ENCODE data around the gene DCUN1D2.

Gene DCUN1D2

DNA sequence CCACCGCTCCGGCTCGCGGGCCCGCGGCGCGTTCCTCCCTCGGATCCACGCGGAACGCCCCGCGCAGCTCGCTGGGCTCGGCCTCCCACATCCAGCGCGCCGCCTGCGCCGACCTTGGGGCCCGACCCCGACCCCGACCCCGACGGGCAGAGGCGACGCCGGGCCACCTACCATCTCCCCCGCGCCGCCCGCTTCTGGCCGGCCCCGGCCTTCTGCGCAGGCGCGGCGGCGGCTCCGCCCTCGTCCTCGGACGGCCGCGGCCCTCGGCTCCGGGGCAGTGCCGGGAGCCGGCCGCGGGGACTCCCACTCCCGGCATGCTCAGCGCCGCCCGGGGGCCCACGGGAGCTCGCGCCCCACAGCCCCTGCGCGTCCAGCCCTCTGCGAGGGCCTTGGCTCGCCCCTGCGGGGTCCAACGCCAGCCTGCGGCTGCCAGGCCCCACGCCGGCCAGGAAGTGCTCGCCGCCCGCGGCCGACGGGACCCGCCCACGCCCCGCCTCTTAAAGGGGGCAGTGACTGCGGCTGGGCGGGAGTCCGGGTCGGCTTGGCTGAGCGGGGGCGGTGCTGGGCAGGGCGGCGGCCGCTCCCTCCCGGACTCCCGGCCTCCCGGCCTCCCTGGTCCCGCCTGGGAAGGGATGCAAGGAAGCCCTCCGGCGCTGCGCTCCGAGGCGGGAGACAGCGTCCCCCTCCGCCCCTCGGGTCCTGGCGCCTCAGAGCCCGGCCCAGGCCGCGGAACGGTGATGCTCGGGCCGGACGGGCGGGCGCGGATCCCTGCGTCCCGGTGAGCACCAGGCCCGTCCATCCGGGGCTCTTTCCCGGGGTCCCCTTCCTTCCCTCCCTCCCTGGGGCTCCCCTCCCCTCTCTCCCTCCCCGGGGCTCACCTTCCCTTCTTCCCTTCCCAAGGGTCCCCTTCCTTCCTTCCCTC is at the start of gene DCUN1D2:
DCUN1D2 (minus strand) TSS at position 216 of the 922 bp plus-strand sequence; CDS start at position 174, 42 bp downstream.
- in situ Hi-C loops (cut with HindIII; ENCODE audit: low pct_ligation_motif_present, low pct_unique_long_range_greater_than_20kb, low sequenced_read_pairs): no loop called here
- peak; percentile 92 for DNase-seq

DNA sequence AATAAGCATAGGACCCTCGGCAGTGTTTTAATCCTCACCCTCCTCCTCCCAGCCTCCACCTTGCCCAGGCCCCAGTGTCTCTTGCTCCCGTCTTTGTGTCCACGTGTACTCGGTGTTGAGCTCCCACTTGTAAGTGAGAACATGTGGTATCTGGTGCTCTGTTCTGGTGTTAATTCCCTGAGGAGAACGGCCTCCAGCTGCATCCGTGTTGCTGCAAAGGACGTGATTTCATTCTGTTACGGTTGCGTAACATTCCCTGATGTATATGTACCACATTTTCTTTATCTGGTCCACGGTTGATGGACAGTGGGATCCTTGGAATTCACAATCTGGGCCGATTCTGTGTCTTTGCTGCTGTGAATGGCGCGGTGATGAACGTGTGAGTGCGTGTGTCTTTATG is 49.3 kb upstream of the DCUN1D2 start:
- no peak for DNase-seq
- in situ Hi-C loops (cut with HindIII; ENCODE audit: low pct_ligation_motif_present, low pct_unique_long_range_greater_than_20kb, low sequenced_read_pairs): no loop called here

DNA sequence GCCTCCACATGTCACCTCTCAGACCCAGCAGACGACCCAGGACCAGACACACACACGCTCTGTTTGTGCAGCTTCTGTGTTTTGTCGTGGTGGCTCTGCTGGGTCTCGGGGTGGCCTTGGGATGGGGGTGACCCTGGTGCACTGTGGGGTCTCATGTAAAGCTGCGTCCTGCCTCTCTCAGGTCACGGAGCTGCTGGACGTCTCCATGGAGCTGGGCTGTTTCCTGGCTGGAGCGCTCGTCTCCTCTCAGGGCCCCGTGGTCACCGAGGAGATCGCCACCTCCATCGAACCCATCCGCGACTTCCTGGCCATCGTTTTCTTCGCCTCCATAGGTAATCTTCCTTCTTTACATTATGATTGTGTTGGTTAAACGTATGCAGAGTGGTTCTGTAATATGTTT is 48.7 kb upstream of the DCUN1D2 start:
- no peak for DNase-seq
- in situ Hi-C loops (cut with HindIII; ENCODE audit: low pct_ligation_motif_present, low pct_unique_long_range_greater_than_20kb, low sequenced_read_pairs): no loop called here

DNA sequence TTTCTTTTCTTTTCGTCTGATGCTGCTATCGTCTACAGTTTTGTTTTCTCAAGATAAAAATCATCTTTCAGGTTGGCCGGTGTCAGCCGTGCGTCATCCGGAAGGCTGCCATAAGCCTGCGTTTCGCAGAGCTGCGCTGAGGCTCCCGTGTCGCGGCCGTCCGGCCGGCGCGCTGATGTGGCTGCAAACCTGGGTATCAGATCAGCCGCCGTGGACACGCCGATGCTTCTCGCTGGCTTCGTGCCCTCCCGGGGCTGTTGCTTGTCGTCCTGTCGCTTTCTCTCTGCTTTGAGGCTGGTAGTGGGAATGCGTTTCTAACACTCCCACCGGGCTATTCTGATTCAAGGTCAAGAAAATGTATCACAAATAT is 48.2 kb upstream of the DCUN1D2 start:
- in situ Hi-C loops (cut with HindIII; ENCODE audit: low pct_ligation_motif_present, low pct_unique_long_range_greater_than_20kb, low sequenced_read_pairs): no loop called here
- DNase-seq: no peak

DNA sequence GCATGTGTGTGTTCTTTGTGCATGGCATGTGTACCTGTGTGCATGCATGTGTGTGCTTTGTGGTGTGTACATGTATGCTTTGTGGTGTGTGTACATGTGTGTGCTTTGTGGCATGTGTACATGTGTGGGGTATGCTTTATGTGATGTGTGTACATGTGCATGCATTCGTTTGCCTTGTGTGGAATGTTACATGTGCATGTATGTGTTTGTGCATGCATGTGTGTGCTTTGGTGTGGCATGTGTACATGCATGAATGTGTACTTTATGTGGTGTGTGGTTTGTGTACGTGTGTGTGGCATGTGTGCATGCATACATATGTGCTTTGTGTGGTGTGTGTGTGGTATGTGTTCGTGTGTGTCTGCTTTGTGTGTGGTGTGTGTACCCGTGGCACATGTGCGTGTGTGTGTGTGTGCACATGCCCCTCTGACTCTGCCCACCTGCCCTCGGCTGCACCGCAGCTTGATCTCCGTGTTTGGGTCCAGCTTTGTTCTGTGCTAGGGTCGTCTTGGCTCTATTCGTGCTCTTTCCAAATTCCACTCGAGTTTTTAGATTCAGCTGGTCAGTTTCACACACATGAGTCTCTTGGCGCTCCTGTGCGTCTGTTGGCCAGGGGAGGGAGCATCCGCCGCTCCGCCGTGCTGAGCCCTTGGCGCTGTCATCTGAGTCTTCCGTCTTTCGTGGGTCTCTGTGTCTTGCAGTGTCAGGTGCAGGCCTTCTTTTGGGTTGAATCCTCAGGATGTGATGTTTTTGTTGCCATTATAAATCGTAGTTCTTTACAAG is 47.6 kb upstream of the DCUN1D2 start:
- in situ Hi-C loops (cut with HindIII; ENCODE audit: low pct_ligation_motif_present, low pct_unique_long_range_greater_than_20kb, low sequenced_read_pairs): no loop called here
- DNase-seq: no peak

DNA sequence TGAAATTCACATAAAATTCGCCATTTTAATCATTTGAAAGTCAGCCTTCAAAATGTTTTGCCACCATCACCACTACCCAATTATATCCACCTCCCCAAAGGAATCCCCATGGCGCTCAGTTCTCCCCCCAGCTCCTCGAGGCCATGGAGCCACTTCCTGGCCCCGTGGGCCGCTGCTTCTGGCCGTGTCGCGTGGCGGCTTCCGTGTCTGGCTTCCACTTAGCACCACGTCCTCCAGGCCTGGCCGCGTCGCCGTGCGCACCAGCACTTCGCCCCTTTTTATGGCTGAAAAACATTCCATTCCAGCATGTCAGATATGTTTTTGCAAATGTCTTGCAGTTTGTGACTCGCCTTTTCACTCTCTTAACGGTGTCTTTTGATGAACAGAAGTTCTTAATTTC is 46.7 kb upstream of the DCUN1D2 start:
- in situ Hi-C loops (cut with HindIII; ENCODE audit: low pct_ligation_motif_present, low pct_unique_long_range_greater_than_20kb, low sequenced_read_pairs): no loop called here
- no peak for DNase-seq

DNA sequence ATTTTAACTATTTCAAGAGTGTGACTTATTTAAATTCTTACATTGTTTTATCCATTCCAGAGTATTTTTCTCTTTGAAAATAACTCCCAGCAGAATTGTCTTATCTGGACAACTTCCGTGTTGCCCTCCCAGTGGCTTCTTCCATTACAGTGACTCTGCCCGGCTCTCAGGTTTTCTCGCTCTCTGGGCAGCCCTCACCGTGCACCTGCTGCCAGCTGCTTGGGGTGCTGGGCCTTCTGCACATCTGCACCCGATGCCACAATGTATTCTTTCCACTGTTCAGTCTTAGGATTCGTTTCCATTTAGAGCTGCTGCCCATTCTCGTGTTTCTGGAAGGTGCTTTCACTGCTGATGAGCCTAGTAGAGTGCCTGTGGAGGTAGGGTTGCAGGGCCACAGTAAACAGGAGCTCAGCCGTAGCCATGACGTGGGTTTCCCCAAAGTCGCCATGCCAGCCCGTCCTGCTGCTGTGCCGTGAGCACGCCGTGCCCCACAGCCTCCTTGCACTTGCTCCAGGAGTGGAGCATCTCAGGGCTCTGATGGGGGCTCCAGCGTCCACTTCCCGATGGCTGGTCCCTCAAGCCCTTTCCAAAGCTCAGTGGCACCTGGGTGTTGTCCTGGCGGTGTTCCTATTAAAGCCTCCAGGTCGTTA is 46.1 kb upstream of the DCUN1D2 start:
- in situ Hi-C loops (cut with HindIII; ENCODE audit: low pct_ligation_motif_present, low pct_unique_long_range_greater_than_20kb, low sequenced_read_pairs): no loop called here
- DNase-seq: no peak

DNA sequence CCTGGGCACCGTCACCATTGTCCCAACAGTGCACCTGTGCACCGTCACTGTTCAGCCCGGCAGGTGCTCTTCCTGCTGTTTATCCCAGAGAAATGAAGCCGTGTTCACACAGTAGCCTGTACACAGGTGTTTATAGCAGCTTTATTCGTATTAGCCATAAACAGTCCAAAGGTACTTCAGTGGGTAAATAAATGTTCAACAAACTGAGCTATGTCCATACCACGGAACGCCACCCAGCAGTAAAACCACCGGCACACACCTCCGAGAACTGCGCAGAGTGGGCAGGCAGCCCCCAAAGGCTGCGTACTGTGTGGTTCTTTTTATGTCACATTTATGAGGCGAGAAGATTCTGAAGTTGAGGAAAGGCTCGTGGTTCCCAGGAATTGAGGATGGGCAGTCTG is 44.9 kb upstream of the DCUN1D2 start:
- no peak for DNase-seq

DNA sequence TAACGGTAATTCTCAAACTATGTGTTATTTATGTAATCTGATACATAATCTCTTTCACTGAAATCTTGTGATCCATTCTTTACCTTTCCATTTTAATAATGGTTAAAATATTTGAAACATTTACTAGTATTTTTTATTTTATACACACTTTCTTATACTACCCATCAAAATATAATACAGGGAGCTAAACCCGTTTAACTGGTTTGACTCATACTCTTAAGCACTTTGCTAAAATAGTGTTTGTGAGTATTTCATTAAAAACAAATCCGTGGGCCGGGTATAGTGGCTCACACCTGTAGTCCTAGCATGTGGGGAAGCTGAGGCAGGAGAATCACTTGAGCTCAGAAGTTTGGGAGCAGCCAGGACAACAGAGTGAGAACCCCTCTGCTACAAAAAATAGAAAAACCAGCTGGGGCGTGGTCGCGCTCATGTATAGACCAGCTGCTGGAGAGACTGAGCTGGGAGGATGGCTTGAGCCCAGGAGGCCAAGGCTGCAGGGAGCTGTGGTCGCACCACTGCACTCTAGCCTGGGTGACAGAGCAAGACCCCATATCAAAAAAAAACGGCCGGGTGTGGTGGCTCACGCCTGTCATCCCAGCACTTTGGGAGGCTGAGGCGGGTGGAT is 43.8 kb upstream of the DCUN1D2 start:
- in situ Hi-C loops (cut with HindIII; ENCODE audit: low pct_ligation_motif_present, low pct_unique_long_range_greater_than_20kb, low sequenced_read_pairs): no loop called here
- DNase-seq: no peak

More for the DNA sequence above, 44.9 kb upstream of the DCUN1D2 start:
- in situ Hi-C loops (cut with HindIII; ENCODE audit: low pct_ligation_motif_present, low pct_unique_long_range_greater_than_20kb, low sequenced_read_pairs): no loop called here

DNA sequence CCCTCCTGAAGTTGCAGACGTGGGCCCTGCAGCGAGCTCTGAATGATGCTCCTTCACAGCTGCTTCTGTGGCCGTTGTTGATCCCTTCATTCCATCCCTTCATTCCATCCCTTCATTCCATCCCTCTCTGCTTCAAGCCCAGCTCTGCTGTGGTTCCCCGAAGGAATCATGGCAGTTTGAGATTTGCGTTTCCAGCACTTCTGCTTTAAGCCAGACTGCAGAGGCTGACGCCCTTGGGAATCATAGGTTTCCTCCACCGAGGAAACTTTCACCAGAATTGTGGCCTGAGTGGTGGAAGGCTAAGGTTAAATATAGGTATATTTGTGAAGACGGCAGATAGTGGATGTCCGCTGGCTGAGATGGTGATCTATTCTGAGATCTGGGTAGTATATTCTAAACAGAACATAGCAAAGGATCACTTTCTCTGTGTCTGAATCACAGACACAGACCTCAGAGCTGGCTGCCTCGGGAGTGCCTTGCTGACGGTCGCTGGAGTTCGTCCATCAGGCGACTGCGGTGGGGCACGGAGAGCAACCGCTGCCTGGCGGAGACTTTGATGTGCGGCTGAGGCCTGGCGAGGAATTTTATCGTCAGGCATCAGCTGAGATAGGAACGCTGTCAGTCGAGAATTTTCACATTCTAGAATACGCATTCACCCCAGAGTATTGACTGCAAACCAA is 42.8 kb upstream of the DCUN1D2 start:
- no peak for DNase-seq
- in situ Hi-C loops (cut with HindIII; ENCODE audit: low pct_ligation_motif_present, low pct_unique_long_range_greater_than_20kb, low sequenced_read_pairs): no loop called here

DNA sequence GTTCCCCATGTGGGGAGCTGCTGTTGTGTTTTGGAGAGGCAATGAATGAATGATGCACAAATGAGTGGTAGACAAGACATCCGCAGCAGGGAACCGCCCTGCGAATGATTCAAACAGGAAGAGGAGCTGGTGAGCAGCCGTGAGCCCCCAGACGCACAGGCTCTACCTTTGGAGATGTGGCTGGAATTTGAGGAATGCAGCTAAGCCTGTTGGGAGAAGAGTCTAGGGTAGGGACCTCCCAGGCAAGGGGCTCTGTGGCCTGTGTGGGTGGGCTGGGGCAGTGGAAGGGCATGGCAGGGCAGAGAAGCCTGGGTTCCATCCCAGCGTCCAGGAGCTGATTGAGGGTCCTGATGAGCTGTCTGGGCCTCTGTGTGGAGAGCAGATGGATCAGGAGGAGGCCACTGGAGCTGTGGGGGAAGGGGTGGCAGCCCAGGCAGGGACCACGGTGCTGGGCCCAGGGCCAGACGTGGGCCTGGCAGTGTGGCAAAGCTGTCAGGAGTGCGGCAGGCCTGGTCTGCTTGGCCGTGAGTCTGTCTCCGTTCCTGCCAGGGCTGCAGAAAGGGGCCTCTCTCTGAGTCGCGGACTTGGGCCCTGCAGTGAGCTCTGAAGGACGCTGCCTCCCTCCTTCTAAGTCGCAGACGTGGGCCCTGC is 41.8 kb upstream of the DCUN1D2 start:
- in situ Hi-C loops (cut with HindIII; ENCODE audit: low pct_ligation_motif_present, low pct_unique_long_range_greater_than_20kb, low sequenced_read_pairs): no loop called here
- DNase-seq: no peak

DNA sequence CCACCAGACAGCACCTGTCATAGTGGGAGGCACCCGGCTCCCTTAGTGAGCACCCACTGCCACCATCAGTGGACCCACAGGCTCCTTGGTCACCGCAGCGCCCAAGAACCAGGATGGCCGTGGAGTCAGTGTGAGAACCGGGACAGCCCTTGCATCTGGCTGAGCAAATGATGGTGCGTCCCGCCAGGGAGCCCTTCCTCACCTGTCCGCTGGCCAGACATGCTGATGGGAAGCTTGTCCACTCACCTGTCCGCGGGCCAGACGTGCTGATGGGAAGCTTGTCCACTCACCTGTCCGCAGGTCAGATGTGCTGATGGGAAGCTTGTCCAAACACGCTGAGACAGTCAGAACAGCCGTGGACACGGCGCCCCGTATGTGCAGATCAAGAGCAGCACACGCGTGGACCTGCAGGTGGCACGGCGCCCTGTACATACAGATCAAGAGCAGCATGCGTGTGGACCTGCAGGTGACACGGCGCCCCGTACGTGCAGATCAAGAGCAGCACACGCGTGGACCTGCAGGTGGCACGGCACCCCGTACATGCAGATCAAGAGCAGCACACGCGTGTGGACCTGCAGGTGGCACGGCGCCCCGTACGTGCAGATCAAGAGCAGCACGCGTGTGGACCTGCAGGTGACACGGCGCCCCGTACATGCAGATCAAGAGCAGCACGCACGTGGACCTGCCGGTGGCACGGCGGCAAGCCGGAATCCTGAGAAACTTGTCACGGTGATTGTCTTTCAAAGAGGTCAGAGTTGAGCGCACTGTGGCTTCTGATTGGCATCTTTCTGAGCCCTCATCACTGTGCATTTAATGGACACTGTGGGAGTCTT is 40.7 kb upstream of the DCUN1D2 start:
- in situ Hi-C loops (cut with HindIII; ENCODE audit: low pct_ligation_motif_present, low pct_unique_long_range_greater_than_20kb, low sequenced_read_pairs): no loop called here
- DNase-seq: no peak

DNA sequence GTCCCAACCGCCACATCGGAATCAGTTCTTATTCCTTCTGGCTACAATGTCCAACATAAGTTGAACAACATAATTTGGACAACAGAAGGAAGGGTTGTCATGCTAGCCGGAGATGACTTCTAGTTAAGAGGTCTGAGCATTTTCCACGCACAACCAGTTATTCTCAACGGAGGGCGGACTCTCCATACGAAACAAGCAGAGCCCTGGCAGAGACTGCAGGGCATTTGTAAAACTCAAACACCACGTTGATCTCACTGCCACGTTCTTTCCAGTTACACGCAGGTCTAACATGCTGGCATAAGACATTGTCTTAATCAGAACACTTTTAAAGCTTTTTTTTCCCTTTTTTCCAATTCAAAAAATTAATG is 38.3 kb upstream of the DCUN1D2 start:
- in situ Hi-C loops (cut with HindIII; ENCODE audit: low pct_ligation_motif_present, low pct_unique_long_range_greater_than_20kb, low sequenced_read_pairs): no loop called here

DNA sequence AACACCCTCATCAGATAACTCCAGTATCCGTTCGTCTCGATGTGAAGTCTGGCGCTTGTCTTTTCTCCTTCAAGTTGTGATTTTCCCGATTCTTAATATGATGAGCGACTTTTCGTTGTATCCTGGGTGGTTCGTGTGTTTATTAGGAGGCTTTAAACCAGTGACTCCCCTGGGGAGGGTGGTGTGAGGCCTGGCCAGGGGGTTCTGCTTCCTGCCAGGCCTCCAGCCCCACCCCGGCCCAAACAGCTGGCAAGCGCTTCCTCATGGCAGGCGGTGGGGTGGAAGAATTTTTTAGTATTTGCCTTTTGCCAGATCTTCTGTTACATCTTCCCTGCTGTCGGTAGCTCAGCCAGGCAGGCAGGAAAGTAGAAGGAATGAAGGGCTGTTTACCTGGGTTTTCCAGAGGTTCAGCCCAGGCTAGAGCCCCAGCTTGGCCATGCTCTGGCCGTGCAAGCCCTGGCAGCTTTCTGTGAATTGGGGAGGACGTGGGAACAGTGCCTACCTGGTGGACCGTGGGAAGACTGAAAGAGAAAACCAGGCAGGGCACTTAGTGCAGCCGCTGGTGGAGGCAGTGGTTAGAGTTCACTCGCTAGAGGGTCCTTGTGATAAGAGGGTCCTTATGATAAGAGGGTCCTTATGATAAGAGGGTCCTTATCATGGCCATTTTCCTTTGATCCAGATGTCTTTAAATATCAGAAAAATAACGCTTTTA is 37.7 kb upstream of the DCUN1D2 start:
- in situ Hi-C loops (cut with HindIII; ENCODE audit: low pct_ligation_motif_present, low pct_unique_long_range_greater_than_20kb, low sequenced_read_pairs): no loop called here
- no peak for DNase-seq

More for the DNA sequence above, 38.3 kb upstream of the DCUN1D2 start:
- no peak for DNase-seq

DNA sequence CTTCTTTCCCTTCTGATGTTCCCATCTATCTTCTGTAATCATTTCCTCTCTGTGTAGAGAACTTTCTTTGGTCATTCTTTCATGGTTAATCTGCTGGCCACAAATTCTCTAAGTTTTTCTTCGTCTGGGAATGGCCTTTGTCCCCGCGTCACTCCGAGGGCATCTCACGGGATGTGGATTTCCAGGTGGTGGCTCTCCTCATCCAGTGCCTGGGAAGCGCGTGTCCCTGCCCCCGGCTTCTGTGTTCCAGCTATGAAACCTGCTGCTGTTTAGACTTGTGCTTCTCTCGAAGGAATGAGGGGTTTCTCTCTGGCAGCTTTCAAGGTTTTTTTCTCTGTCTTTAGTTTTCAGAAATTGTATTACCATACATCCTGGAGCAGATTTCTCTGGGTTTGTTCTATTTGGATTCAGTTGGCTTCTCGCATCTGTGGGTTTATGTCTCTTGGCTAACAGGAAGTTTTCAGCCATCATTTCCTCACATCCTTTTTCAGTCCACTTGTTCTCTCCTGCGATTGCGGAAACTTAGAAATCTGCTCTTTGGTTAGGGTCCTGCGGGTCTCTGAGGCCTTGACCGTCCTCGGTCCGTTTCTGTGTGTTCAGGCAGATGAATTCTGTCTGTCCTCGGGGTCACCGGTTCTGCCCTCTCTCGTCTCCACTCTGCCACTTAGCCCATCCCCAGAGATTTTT is 36.9 kb upstream of the DCUN1D2 start:
- DNase-seq: no peak
- in situ Hi-C loops (cut with HindIII; ENCODE audit: low pct_ligation_motif_present, low pct_unique_long_range_greater_than_20kb, low sequenced_read_pairs): no loop called here

Data from ACHN (cell line).